ENCODE data around the gene NKIRAS1.

The NKIRAS1 gene

DNA sequence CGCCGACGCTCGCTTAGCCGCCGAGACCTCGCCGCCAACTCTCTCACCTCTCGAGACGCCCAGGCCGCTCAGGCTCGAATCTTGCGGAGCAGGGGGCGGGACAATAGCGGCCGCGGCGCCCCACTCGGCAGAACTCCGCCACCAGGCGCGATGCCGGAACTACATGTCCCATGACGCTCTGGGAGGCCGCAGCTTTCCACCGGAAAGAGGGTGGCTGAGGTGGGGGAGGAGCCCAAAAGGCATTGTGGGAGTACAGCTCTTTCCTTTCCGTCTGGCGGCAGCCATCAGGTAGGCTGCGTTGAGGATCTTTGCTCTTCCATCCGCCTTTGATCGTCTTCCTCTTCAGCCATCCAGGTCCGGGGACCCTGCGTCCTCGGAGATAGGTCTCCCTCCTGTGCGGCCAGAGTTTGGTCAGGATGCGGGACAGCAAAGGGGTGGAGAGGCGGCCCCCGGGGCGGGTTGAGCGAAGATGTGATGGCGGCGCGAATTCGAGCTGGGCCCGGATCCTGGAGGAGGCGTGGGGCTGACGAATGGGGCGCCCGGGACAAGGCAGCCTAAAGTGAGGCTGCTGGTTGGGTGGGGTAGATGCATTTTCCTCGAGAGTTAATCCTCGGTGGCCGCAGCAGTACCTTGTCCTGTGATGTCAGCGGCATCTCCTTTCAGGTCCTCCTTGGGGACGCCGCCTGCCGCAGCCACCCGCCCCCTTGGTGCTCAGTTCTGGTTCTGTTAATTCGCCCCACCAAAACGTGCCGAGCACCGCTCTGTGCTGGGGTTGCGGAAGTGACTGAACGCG lies at the start of gene NKIRAS1, which contains the start of gene RPL15:
Gene NKIRAS1 (minus strand): TSS at position 105 of the 793 bp plus-strand sequence. CDS start 6,086 bp downstream, outside the sequence.
Gene RPL15 (plus strand): TSS at position 247 of the 793 bp plus-strand sequence. CDS start 728 bp downstream, outside the sequence.
- TF ChIP-seq, protein P1, sequence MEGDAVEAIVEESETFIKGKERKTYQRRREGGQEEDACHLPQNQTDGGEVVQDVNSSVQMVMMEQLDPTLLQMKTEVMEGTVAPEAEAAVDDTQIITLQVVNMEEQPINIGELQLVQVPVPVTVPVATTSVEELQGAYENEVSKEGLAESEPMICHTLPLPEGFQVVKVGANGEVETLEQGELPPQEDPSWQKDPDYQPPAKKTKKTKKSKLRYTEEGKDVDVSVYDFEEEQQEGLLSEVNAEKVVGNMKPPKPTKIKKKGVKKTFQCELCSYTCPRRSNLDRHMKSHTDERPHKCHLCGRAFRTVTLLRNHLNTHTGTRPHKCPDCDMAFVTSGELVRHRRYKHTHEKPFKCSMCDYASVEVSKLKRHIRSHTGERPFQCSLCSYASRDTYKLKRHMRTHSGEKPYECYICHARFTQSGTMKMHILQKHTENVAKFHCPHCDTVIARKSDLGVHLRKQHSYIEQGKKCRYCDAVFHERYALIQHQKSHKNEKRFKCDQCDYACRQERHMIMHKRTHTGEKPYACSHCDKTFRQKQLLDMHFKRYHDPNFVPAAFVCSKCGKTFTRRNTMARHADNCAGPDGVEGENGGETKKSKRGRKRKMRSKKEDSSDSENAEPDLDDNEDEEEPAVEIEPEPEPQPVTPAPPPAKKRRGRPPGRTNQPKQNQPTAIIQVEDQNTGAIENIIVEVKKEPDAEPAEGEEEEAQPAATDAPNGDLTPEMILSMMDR (conservative IDR thresholded peaks at IDR 0.05), result 0 out of 2 replicates have a peak, but pooled peaks have one; percentile 24
- peak within 1 kb of the TSS; percentile 91 for H3K27ac ChIP-seq

DNA sequence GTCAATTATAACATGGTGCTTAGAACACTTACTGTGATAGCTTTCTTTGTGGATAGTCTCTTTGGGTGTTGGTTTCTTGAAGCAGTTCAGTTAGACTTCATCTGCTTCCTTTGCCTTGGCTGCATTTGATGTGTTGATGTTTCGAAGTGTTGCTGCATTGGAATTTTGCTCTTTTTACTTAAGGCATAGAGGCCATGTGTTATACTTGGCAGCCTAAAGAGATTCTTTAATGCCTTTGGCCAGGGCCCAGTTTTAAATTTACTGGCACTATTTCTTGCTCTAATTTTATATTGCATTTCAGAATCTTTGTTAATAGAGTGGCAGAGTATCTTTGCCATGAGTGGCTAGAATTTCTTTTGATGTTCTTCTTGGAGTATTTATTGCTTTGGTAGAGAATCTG lies 49.5 kb upstream of the NKIRAS1 start:
- H3K27ac ChIP-seq, result no peak overlapping the region
- TF ChIP-seq, protein P1 (conservative IDR thresholded peaks at IDR 0.05), result no peak

DNA sequence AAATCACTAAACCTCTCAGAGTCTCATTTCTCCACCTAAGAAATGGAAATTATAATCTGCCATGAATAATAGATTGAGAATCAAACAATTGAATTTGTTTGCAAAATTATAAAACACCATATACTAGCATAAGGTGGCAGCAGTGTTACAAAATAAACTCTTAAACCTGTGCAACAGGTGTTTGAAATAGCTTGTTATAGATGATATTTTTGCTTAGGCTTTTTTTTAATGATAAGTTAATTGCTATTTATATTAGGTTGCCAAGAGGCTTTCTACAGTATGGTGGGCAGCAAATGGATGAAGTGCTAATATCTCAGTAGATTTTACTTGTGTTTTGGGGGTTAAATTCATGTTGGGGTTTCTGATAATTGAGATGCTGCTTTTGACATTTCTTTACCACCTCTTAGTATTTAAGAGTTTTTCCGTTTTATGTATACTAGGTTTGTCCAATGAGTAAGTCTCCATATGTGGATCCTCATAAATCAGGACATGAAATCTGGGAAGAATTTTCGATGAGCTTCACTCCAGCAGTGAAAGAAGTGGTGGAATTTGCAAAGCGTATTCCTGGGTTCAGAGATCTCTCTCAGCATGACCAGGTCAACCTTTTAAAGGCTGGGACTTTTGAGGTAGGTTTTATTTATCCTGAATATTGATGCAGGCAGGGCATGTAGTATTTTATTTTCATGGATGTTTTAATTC lies 47.9 kb upstream of the NKIRAS1 start:
- TF ChIP-seq, protein P1 (conservative IDR thresholded peaks at IDR 0.05), result 0 out of 2 replicates have a peak, but pooled peaks have one; percentile 10
- no peak overlapping the region for H3K27ac ChIP-seq

DNA sequence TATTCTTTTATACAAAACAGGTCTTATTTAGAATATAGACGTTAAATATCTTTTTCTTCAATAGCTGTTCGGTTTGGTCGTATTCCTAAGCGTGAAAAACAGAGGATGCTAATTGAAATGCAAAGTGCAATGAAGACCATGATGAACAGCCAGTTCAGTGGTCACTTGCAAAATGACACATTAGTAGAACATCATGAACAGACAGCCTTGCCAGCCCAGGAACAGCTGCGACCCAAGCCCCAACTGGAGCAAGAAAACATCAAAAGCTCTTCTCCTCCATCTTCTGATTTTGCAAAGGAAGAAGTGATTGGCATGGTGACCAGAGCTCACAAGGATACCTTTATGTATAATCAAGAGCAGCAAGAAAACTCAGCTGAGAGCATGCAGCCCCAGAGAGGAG lies 45.1 kb upstream of the NKIRAS1 start:
- TF ChIP-seq, protein P1 (conservative IDR thresholded peaks at IDR 0.05), result no peak
- no peak overlapping the region for H3K27ac ChIP-seq

DNA sequence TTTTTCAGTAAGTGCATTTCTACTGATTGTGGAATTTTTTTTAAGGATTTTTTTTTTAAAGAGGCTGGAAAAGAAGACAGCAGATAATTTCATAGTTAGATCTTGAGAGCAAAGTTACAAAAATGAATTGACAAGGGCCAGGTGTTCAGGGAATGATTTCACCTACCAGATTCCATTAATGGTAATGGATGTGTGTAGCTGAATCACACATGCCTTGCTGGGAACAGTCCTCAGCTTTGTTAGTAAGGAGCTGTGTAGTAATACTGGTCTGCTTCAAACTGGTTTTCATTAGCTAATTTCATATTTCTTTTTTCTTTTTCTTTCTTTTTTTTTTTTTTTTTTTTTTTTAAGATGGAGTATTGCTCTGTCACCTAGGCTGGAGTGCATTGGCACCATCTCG lies 44.3 kb upstream of the NKIRAS1 start:
- H3K27ac ChIP-seq, result peak overlapping the region; percentile 26
- TF ChIP-seq, protein P1 (conservative IDR thresholded peaks at IDR 0.05), result no peak

DNA sequence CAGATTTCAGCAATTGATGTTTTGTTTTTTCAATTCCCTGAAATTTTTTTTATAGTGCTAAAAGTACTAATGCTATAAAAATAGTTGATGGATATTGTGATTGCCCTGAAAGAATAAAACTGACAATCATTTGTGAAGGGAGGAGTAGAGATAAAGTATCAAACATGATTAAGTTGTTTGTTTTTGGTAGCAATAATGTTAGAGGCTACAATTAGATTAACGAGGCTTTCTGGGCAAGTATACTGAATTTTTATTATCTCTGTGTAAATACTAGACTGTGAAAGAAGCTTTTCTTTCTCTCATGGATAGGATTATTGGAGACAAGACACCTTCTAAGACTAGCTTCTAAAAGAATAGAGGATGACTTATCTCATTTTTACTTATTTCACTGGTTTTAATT lies 43.9 kb upstream of the NKIRAS1 start:
- TF ChIP-seq, protein P1 (conservative IDR thresholded peaks at IDR 0.05), result no peak
- peak overlapping the region; percentile 26 for H3K27ac ChIP-seq
